Hematopoietic multipotent progenitor cell treated with erythropoietin and hydrocortisone succinate and interleukin-3 and kit ligand, for 6 days (in vitro differentiated cells): ENCODE measurements around the gene TFG.

ENCODE experiments used
- DNase-seq: peaks from one replicate; pipeline ENCODE4 v3.0.0-alpha.2; 2015

TFG gene

DNA sequence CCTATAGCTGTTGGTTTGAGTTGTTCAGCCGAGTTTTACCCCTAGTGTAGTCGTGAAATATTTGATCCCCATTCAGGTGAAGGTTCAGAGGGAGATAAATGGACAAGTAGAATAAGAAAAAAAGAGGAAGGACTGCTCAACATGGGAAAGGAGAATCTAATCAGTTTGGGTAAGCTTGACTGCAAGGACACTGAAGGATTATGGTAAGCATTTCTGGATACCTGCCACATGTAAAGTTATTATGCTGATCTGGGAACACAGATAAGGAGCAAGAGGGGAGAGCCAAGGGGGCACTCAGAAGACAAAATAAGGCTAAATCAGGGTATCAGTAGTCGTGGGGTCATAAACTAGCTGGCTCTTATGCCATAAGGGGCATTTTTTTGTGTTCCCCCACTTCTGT lies 49.9 kb downstream of the TFG start:
- peak; percentile 41 for DNase-seq

DNA sequence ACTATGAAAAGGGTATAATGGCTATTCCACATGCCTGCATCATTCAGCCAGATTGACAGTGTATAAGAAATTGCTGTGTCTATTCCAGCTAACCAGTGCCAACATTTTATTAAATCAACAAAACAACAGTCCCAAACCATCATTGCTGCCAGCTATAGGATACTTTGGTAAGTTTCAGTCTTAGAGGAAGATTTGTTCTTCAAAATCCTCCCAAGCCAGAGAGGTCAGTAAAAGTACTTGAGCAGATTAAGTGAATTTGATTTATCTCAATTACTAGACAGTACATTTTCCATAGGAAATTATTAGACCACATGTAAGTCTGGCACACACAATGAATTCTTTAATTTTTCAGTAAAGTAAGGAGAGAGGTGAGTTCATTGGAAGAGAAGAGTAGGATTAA lies 50.7 kb downstream of the TFG start:
- DNase-seq = no peak

DNA sequence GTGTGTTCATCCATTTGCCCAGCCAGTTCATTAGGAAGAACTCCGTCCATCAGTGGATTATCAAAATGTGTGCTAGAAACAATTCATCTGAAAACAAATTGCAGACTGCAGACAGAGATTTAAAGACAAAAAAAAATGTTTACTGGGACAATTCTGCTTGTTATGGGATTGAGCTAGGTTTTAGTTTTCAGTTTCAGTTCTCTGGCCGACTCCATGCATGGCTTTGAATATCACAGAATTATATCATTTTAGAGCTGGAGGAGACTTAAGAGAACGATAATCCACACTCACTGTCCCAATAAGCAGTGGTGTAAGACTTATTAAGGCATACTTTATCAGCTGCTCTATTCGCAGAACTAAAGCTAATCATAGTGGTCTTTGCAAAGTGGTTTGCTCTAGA lies 51.1 kb downstream of the TFG start:
- DNase-seq = no peak

DNA sequence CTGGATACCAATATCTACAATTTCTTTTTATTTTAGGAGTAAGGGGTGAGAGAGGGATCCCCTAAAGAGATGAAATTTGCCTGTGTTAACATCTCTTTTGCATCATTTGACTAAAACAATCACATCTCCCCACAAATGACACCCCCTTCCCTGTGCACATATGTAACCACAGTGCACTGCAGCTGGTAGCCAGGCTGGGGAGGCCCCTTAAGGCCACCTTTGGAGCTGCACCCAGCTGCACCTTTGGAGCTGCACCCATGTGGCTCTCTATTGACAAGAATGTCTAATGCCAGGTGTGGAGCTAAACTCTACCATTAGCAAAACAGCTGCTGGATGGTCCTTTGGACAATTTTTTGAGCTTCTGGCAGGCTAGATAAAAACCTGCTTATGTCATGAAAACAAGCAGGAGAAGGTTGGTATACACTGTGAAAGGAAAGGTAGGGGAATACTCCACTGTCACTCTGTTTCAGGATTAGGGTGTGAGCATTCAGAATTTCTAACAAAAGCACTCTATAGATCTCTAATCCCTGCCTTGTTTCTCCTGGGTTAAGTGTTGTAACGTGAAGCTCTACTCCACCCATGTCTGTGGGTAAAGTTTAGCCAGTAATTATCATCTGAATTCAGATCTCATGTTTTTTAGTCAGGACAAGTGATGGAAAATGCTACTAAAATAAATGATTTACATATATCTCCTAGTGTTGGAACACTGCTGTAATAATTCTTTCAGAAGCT lies 52.1 kb downstream of the TFG start:
- DNase-seq = peak; percentile 14

DNA sequence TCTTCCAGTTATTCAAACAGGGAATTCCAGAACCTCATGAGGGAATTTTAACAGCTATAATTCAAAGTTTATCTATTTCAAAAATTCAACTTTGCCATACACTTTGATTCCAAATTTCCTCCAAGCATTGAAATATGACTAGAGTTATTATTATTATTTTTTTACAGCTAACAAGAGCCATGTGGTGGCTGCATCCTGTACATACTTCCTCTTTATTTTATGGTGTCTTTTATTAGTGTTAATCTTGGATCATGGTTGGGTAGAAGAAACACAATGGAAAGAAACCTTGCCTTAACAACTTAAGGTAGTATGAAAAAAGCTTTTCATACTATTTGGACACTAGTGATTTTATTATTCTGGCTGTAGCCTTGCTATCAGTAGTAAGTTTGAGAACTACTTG lies 52.7 kb downstream of the TFG start:
- DNase-seq = no peak

DNA sequence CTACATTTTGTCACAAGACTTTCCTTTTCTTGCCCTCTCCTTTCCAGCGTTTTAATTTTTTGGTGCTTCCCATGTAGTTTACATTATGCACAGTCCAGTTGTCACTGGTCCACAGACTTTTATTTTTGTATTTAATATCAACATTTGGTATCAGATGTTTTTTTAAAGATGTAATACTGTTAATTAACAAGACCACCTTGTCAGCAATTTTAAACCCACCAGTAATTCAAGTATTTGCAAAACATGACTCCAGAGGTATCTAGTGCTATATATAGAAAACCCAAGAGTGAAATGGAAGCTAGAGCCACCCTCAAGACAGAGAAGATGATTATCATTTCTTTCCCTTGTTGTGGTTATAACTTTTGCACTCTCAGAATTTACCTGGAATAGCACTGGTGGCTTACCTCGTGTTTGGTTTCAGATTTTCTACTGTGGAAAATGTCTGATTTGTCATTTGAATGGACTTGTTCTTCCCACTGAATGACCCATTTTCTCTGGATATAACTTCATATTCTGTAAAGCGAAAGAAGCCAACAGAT lies 56.2 kb downstream of the TFG start:
- DNase-seq = no peak

DNA sequence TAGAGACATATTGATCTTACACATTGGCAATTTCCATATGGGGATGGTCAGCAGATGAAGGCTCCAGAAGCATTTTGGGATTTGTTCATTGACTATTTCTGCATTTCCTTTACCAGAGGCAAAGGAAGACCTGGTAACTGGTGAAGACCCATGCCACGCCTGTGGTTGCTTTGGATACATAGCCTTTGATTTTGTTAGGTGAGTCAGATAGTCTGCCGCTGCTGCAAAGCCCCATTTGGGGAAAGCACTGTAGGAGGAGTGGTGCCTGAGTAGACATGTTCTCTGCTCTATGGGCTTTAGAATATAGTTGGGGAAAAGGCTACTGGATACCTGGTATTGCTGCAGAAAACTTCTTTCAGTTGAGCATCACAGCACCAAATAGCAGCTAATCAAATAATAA lies 56.8 kb downstream of the TFG start:
- no peak for DNase-seq

DNA sequence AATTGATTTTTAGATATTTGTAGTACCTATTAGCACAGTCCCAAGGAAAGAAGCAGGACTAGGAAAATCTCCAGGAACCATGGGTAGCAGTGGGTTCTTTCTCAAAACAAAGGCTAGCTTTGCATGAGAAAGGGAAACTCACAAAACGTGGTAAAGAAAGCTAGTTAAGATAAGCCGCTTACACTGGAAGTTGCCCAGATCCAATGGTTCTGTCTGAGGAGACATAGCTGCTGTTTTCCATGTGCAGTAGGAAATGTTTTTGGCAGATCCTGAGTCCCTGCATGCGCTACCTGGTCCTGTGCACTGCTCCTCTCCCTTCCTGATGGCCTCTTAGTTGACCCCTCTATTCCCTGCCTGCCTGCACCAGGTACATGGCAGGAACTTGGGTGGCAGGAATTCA lies 60.4 kb downstream of the TFG start:
- no peak for DNase-seq

DNA sequence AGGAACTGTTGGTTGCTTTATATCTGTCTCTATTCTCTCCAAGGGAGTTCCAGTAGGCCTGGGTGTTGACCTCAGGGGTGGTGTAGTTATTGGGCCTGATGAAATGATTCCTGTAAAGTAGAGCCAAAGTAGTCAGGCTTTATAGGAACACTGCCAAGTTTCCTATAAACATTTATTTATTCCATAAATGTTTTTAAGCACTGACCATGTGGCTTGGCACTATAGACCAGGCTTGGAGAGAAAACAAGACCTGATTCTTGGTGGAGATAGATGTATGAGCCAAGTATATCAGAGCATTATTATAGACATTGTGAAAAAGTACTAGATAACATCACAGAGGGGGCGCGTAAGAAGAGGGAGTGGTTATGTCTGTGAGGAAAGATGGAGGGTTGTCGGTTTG lies 65.9 kb downstream of the TFG start:
- DNase-seq = no peak

DNA sequence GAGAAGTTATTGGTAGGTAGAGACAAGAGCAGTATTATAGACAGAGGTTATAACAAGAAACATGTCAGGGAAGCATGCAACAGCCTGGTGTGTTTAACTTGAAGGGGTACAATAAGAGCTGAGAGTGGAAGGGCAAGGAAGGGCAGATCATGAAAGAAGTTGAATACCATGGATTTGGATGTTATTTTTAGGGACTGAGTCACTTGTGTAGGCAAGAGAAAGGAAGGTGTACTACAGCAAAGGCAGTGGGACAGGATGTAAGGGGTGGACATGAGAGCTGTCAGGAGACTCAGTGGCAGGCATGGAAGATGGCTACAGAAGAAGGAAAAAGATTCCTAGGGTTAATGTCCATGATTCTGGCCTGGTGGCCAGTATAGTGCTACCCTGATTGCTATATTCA lies 66.4 kb downstream of the TFG start:
- no peak for DNase-seq

DNA sequence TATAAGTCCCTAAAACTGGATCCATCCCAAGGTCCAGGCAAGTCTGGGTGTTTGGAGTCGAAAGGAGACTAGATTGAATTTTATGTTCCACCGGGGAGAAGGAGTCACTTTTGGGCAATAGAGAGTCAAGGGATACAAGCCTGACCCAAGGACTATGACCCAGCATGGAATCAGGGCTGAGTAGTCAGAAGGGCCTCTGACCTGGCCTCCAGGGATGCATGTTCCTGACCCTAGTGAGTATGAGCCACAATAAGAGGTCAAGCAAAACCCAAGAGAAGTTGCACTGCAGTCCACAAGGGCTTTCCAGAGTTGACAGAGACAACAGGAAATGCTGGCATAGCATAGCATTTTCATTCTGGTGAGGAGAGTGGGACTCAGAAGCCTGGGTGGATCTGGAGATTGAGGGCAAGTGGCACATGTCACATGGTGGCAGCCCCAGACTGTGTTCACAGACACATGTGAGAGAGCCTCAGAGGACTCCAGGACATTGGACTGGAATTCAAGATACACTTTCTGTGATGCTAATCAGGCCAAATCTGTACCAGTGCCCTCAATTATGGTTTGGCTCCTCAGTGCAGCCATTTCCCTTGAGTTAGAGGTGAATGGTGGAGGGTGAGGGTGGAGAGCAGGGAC lies 66.9 kb downstream of the TFG start:
- DNase-seq = no peak

DNA sequence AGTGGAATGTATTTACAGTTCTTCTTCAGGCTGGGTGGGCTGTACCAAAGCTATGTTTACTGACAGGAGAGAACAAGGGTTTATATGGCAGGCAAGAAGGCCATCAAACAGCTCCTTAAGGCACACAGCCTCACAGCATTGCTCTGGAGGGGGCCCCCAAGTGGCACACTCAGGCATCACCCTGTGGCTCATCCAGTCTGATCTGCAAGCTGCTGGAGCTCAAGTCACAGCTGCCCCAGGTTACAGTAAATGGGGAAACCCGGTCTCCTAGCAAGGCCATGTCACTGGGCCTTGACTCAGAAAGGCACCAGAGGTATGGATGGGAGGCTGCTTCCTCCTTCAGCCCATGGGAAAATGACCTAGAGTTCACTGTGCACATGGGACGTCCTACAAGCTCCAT lies 67.5 kb downstream of the TFG start:
- DNase-seq = no peak

DNA sequence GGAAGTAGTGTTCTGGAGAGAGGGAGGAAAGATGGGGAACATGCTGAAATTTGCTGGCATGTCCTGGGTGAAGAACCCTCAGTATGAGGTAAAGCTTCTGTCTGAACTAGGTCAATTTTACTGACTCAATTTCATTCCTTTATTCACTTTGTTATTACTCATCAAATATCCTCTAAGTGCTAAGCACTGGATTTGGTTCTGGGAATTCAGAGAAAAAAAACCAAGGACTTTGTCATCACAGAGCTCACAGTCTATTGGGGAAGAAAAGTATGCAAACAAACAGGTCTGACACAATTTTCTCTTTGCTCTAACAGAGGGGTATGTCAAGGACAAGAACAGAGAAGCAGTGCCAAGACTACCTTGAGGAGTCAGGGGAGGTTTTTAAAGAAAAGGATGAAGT lies 68.0 kb downstream of the TFG start:
- no peak for DNase-seq

DNA sequence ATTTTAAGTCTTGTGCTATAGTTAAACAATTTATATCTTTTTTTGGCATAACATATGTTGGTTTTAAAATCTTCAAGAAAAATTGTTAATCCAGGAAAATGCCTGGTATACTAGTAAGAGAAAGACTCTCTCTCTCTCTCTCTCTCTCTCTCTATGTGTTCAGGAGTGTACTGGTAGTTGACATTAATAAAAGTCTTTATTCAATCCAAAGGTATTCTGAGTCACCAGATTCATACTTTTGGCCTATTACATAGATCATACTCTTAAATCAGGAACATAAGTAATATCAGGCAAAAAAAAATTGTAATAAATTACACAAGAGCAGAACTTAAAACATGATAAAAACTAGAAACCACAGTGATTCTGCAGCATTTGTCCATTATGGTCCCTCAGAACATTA lies 70.2 kb downstream of the TFG start:
- no peak for DNase-seq

DNA sequence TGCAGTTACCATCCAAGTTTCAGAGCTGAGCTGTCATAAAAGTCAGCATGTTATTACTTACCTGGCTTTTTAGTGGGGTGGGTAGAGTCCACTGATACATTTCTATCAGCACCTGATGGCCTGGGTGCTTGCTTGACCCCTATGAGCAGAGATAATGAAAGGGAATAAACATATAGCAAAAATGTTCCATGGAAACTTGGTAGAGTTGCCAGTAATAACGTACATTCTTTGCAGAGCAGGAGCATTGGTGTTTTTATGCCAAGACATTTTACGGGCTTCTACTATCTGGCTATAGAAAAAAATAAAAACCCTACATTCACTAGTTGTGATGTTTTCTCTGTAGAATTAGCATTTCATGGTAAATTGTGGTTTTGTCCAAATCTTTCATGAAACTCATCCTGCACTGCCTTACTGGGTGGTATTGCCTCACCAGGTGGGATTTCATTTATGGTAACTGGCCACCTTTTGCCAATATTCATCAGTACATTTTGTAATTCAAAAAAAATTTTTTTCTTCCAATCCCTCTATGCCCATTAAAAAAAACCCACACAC lies 70.9 kb downstream of the TFG start:
- DNase-seq = no peak

DNA sequence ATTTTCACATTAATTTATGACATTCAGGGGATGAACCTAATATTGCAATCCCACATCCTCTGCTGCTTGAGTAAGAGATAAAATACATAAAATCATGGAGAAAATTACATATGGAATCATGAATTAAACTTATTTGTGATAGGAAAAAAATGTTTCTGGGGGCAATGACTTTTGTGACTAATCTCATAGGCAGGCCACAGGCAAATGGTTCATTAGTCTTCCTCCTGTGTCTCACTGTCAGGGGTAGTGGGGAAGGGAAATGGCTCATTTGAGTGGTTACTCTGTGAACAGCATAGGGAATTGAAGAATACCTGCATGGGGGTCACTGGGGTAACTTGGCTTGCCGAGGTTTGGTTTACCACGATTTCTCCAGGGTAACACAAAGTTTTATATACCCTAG lies 72.0 kb downstream of the TFG start:
- DNase-seq = no peak

DNA sequence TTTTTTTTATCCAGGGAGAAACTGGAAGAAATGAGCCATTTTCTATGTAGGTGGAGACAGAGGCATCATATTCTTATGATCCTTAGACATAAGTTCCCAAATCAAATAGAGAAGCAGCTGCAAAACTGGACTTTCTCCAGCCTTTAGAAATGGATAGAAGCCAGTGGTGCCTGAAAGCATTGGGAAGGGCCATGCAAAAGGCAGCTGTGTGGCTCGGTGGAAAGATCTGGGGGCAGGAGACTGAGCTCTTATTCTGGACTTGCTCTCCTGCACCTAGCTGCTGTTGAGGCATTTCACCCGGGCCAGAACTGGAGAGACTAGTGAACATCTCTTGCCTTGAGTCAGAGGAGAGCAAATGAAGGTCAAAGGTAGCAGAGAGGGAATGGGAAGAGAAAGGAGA lies 73.1 kb downstream of the TFG start:
- DNase-seq = no peak

DNA sequence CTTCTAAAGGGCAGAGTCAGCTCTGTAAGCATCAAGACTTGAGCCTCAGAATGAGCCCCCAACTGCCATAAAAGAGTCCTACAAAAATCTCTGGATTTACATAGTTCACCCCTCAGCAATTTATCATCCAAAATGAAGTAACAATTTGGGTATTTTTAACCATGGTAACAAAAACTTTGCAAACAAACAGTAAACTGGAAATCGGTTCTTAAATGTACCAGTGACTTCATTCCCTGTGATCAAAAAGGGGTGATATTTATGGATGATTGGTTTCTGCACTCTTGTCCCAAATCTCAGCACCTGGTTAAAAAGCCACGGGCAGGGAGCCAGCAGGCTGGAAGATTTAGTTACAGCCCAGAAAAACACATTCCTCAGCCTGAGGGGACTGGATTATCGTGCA lies 73.6 kb downstream of the TFG start:
- no peak for DNase-seq

DNA sequence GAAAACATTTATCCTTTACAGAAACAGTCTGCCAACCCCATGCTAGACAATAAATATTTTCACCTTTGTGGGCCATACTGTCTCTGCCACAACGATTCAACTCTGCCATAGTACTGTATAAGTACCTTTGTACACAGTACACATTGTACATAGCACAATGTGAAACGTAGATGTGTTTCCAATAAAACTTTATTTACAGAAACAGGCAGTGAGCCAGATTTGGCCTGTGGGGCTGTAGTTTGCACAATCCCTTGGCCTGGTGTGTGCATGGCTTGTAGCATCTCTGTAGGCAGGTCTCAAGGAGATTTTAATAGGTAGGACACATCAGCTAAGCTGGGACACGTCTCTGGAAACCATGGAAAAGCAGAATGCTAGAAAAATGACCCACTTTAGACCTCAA lies 74.3 kb downstream of the TFG start:
- DNase-seq = no peak

DNA sequence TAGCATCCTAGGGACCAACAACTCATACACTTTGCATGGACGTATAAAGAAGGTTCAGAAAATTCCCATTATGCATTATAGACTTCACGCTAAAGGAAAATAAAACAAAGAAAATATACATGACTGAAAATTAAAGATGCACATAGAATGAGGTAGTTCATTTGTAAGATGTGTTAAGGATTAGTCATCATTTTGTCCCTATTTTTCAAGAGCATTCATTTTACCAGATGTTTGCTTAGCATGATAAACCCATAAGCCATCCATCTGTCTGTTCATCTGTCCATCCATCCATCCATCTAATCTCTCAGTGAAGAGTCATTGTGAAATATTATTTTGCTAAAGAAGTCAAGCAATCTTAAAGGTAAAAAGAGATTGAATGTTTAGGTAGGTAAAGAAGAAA lies 80.3 kb downstream of the TFG start:
- no peak for DNase-seq

DNA sequence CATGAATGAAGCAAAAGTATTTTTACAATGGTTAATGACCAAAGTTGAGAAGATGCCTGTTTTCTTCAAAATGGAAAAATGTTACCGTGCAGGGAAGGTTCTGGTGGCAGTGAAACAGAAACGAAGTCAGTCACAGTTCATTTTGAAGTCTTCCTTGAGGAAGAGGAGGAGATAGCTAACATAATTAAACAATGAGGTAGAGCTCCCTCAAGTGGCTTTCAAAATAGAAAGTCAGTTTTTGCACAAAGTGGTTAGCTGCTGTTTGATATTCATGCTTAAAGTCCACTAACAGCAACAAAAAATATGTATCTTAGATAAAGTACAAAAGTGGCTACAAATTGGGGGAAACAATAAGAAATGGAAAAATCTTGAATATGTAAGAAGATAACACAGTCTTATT lies 87.3 kb downstream of the TFG start:
- DNase-seq = peak; percentile 58

DNA sequence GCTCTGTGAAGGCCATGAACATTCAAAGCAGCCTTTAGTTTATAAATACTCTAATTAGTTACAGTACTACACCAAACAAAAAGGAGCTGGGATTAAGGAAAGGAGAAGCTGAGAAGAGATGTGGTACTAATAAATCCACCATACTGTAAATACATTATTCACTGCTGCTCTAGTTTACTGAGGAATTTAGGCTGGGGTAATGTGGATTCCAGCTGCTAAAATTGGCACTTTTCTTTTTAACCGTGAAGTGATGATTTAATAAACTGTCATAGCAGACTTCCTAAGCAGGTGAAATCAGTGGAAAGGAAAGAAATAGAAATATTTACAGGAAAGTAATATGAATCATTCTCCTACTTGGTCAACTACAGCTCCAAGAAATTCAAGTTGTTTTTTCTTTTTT lies 88.7 kb downstream of the TFG start:
- DNase-seq = no peak
